ENCODE data around the gene NRXN3.

NRXN3 gene

DNA sequence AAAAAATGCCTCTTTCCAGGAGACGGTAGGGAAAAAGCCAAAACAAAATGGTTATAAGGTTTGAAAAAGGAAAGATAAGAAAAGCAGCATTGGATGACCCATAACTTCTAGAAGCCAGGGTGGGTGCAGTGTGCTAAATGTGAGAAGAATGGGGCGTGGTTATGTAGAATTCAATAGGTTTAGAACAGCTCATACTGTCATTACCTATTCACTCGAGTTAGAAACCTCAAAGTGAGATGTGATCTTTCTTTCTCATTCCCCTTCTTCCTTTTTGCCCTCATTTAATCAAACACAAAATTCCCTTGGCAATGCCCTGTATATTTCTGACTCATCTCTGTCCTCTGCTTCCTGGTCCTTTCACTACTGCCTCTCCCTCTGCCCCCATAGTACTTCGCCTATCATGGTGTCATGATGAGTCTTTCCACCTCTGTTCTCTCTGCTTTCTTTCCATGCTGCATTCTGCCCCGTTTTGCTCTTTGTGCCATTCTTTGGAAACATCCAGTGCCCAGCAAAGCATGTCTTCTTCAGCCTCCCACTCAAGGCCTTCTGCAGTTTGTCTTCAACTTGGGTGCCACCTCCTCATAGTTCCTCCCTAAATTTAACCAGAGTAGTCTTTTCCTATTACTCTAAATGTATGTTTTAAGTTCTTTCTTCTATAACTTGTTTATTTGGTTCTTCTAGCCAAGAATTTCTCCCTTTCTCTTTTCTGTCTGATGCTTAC, 496.3 kb downstream of the NRXN3 start:
- DNase-seq: no peak

DNA sequence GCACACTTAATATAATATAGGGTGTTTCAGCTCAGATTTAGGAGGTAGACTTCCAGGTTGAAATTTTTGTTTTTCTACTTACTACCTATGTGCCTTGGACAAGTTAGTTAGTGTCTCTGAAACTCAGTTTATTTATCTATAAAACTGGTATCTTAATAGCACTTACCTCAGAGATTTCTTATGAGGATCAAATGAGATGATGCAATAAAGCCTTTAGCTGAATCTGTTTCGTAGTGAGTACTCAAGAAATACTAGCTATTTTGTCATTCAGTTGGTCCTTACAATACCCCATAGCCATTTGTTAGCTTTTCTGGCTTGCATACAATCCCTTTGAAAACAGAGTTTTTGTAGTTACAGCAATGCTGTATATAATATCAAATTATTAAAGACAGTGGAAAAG, 497.0 kb downstream of the NRXN3 start:
- DNase-seq: no peak

DNA sequence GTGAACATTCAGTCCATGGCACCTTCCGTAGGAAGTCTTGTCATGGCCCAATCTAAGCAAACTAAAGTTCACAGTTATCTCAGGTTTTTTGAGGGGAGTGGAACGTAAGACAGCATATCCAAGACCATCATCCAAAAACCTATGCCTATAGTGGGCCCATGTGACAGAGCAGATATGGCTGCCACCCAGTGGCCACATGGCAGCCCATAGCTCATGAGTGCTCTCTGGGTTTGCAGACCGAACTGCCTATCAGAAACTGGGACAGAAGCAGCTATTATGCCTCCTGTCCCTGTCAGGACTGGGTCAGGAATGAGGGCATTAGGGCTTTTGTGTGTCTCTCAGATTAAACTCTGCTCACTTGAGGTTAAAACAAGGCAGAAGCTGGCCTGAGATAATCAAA, 503.7 kb downstream of the NRXN3 start:
- no peak for DNase-seq

DNA sequence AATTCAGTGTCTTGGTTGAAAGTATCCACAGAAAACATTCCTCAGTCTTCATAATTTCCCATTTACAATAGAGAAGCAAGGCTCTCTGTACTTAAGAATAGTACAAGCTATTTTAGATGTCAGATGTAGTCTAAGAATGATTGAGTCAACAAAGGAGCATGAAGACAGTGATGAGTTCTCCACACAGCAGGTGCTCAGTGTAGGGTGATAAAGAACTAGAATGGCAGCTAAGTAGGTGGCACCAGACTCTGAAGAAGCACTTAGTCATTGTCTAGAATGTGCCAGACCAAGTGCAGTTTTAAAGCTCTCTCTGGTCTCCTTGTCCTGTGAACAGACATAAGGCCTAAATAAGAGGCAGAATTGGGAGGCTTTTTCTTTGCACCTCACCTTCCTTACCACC, 504.6 kb downstream of the NRXN3 start:
- no peak for DNase-seq

DNA sequence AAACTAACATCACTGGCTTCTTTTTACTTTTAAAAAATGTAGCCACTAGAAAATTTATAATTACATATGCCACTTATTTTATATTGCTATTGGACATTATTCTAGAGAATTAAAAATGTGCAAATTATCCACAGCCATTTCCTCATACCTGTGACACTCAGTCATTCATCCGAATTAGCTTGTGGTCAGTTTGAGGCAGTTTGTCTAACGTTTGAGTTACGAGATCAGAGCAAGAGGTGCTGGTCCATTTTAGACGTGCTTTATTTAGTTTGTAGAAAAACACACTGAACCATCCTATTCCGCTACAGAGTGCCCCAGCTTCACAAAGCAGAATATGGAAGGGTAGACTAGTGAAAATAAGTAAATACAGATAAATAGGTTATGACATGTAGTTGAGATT, 513.0 kb downstream of the NRXN3 start:
- no peak for DNase-seq

DNA sequence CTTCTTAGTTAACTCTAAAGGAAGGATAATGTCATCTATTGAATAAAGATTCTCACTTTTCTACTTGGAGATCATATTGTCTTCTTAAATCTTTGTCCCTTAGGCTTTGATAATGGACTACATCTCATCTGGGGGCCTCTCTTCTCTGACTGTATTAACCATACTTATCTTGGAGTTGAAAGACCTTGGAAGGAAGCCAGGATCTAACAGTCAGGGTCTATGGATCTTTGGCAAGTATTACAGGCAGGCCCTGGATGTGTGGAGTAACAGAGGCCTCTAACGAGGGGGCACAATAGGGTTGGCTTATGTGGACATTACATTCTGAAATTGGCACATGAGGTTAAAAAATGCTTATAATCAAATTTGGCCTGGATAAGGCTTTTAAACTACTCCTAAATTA, 513.8 kb downstream of the NRXN3 start:
- no peak for DNase-seq

DNA sequence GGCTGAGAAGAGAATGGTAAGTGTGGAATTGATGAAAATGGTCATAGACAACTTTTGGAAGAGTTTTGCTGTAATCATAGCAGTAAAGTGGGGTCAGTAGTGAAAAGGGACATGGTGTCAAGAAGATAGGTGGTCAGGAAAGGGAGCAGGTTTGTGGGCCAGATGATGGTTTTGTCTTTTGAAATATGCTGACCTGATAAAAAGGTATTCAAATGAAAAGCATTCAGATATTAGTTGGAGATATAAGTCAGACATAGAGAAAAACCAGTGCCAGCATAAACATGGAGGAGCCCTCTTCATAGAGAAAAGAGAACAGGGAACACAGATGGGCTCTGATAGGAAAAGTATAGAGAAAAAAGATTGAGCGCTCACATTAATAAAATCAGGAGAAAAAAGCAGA, 518.3 kb downstream of the NRXN3 start:
- DNase-seq: no peak

DNA sequence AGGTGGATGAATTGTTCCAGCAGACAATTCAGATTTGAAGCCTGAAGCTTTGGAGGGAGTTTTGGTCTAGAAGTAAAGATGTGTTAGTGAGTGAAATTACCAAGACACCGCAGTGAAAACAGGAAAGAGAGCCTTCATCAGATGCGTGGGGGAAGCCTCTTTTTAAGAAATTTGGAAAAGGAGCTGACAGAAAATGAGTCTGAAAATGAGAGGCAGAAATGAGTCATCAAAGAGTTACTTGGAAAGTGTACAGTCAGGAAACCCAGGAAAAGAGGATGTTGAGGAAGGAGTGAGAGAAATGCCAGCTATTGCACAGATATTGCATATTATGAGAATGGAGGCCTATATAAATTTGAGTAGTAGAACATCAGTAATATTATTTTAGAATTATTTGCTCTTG, 520.7 kb downstream of the NRXN3 start:
- no peak for DNase-seq

DNA sequence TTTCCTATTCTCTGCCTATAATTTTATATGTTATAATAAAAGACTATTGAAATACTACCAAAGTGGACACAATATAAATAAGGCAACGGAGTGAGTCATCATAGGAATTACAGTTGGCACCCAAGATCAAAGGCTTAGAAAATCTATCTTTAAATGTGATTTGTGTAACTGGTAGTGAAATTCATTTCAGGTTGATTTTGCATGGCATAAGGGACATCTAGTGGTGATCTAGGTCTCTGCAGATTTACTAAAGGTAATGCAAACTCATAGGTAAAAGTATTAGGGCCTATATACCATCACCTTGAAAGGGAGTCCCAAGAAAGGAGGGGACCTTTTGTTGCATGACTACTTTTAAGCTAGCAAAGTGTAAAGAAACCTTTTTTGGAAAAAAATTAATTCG, 527.2 kb downstream of the NRXN3 start:
- DNase-seq: no peak

DNA sequence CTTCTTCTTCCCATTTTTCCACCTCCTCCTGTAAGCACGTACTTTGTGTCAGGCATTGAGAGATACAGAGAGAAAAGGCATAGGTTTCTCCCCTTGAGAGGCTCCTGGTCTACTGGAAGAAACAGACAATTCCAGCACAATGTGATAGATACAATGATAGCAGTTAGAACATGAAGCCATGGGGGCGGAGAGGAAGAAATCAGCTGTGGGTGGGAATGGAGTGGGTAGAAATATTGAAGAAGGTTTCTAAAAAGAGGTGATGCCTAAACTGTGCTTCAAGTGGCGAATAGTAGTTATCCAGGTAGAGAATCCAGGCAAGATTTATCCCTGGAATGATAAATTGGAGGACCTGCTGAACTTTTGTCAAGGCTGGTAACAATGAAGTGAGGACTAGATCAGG, 528.8 kb downstream of the NRXN3 start:
- DNase-seq: no peak

DNA sequence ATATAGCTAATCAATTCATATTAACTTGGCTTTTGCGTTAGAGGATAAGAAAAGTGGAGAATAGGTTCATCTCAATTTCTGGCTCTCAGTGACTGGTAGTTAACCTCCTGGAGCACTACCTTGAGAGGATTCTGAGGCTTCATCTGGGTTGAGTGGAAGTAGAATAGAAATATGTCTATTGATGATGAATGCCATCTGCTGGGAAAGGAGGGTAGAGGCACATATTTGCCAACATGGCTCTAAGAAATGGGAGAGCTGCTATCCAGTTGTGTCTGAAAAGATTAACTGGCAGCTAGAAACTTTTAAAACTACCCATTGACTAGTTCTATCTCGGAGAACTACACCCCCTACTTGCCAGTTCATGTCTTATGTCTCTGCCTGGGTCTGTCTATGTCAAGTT, 530.1 kb downstream of the NRXN3 start:
- DNase-seq: no peak

DNA sequence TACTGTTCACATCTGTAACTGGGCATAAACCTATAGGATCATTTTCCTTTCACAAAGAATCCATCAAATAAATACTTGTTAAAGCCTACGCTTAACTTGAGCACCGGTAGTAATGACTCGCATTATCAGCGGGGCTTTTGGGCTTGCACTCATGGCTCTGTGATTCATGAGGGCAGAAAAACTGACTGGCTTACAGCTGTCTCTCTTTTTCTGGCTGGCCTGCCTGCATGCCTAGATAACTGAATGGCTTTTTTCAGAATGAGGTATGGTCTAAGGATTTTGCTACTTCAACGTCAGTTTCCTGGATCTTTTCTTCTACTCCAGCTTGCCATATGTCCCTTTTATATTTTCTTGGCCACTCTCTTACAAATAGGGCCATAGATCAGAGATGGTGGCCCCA, 531.1 kb downstream of the NRXN3 start:
- no peak for DNase-seq

DNA sequence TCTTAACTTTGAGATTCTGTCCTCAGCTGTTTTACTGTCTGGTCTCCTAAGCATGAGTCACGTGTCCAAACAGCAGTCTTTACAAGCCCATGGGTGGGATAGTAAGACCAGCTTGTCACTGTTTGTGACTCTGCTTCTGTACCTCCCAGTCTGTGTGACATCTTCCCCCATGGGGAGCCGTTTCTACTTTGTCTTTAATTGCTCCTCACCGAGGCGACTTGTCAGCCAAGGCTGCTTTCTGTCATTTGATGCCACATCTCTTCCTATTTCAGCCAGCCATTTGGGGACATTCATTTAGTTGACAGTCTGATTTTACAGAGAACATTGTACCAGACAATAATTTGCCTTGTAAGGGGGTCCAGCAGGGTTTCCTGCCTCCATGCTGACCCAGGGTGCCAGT, 534.8 kb downstream of the NRXN3 start:
- DNase-seq: no peak

DNA sequence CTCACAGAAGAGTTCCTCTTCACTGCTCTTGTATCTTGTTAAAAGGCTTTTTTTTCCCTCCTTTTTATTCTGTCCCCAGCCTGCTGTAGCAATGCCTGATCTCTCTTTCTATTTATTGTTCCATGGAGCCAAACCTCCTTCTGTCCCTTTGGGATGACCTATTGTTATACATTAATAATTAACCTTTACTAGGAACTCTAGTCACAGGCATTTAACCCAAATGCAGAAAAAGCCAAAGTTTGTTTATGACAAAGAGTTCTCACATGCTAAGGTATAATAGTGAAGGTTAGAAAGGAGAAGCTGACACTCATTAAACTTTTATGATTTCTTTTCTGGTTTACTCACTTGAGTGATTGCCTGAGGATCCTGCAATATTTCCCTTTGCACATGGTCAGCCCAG, 535.8 kb downstream of the NRXN3 start:
- DNase-seq: no peak

DNA sequence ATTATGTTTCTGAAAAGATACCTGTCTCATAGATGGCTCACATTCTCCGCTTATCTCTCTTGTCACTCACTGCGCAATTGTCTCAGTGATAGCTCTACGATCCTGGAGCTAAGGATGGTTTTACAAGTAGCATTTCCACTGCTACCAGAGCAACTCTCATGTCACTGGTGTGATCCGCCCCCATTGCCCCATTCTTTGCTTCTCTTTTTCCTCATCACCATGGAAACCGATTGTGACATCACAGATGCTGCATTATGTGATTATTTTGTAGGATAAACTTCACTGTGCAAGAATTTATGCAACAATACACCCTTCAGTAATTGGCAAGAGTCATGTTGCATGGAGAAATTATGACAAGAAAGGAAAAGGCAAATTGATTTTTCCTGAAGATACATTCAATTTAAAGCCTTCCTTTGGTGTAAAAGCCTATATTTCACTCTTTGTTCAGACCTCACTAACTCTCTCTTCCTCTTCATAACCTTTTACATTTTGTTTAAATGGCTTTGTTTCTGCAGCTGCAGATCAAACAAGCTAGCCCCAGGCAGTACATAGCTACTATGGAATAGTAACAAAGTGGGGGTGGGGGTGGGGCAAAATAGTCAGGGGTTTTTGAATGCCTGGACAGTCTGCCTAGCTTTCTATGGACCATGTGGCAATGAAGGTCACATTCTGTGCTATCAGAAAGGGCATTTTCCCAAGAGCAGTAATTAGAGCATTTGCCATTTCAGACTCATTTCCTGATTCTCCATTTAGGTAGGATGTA, 539.8 kb downstream of the NRXN3 start:
- DNase-seq: no peak

DNA sequence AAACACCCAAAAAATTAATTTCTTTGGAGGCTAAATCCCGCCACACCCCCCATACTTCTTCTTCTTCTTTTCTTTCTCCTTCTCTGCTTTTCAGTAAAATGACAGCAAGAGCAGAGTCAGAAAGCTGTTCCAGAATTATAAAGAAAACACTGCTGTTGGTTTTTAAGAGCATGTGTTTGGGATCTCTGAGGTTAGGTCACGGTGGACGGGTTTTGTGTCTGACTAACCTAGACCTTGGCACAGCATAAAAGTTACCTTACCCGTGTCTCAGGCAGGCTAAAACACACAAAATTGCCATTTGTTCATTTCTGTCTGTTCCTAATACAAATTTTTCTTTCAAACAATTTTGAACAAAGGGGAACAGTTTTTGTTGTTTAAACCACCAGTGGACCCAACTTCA, 540.8 kb downstream of the NRXN3 start:
- no peak for DNase-seq

DNA sequence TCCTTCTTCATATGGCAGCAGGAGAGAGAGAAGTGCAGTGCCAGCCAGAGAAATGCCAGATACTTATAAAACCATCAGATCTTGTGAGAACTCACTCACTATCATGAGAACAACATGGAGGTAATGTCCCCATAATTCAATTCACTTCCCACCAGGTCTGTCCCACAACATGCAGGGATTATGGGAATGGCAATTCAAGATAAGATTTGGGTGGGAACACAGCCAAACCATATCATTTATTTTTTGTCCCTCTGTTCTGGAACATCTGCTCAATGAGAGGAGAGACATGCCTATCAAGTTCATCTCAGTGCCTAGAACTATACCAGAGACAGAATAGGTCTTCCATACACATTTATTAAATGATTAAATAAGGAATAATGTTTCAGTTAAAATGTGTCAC, 543.5 kb downstream of the NRXN3 start:
- no peak for DNase-seq

DNA sequence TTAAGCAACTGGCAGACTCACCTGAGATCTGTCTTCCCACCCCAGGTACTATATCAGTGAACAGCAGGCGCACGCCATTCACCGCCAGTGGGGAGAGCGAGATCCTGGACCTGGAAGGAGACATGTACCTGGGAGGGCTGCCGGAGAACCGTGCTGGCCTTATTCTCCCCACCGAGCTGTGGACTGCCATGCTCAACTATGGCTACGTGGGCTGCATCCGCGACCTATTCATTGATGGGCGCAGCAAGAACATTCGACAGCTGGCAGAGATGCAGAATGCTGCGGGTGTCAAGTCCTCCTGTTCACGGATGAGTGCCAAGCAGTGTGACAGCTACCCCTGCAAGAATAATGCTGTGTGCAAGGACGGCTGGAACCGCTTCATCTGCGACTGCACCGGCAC, 544.5 kb downstream of the NRXN3 start:
- DNase-seq: no peak

DNA sequence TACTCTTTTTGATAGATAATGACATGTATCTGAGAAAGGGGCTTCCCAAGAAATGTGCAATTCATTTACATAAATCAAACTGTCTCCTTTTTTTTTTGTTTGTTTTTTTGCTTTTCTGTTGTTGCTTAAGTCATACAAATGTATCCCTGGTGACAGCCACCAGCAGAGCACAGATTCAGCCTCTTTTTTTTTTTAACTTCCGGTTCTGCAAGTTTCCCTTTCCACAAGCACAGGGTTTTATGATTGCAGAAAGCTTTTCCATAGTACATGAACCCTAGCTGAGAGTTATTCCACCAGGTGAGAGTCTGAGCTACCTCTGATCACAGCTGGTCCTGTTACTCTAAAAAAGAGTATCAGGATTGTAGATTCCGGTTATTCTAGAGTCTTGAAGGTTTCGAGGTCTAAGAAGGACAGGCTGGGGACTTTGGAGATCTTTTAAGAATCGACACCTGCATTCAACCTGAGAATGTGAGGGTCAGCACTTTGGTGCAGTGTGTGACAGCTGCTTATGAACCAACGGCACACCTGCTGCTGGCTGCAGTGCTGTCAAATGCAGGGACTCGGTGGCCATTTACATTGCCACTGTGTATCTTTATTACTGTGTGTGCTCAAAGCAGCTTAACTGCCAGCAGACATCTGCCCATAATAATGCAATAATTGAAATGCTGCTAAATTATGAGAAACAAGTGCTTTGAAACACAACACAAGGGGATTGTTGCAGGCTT, 551.7 kb downstream of the NRXN3 start:
- DNase-seq: no peak

DNA sequence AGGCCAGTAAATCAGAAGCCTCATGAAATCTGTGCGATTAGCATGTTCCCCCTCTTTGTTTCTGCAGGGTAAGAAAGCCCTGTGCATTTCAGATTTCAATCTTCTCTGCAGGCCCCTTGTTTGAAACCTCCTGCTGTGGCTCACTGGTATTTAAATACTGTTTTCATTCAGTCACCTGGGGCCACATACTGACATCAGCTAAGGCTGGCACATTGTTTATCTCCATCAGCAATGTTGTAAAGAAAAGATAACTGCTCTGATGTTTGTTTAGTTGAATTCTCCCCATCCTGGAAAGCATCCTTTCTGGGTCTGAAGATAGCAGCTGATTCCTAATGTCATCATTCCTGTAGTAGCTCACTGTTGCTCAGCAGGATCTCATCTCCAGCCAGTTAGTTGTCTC, 554.9 kb downstream of the NRXN3 start:
- no peak for DNase-seq

DNA sequence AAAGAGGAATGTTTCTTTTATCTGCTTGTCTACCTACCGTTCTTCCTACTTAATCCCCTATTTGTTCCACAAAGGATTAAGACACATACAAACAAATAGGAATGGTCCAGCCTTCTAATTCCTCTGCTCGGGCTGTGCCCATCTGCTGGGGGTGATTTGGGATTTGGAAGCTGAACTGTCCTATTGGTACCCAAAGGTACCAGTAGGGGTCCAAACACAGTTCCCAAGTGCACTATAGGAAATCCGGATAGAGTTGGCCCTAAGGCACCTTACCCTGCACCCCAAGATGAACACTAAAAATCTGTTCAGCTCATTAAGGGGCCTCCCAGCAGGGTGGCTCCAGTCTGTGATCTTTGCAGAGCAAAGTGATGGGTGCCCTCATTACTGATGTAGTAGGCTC, 566.9 kb downstream of the NRXN3 start:
- DNase-seq: no peak

DNA sequence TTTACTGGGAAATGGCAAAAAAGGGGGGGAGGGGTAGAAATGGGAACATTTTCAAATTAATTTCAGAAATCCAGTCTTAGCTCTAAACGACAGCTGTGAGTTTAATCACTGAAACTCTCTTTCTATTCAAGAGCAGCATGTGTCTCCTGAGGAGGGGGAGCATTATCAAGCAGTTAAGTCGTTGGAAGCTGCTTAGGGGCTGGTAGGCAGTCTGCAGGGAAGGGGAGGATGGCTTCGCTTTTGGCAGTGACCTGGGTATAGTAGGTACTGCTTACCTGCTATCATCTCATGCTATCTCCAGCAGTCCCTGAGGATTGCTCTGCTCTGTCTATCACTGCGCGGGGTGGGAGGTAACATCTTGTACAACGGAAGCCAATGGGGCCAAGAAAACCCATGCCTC, 567.4 kb downstream of the NRXN3 start:
- no peak for DNase-seq

DNA sequence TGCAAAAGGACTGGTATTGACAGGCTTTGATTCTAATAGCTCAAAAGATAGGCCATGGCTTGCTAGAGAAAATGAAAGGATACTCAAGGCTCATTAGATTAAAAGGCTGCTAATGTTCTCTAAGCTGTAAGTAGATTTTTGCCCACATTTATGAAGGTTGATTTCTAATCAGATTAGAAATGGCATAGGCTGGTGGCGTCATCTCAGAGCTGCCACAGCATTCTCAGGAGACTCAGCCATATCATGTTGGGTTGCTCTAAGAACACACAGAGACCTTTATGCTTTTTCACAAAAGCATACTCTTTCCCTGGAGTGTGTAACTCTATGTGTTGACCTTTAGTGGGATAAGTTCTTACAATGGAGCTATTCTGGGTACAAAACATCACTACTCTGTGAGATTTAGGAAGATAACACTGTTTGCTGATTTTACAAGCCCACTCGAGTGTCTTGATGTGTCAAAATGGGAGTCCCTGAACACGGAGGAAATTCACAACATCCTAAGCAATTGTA, 576.0 kb downstream of the NRXN3 start:
- DNase-seq: no peak

DNA sequence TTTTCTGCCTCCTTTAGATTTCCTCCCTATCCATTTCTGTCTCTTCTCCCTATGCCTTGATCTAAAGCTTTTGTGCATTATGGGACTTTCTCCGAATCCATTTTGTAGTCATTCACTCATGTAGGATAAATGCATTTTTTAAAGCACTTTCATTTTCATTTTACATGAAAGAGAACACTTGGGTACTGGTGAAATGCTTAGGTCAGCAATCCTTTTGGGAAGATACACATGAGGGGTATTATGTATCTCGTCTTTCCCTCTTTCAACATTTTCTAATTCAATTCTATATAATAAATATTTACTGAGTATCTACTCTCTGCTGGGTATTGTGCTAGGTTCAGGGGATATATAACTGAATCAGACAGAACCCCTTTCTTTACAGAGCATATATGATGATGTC, 577.6 kb downstream of the NRXN3 start:
- DNase-seq: no peak

All from activated CD4-positive, alpha-beta T cell treated with anti-CD3 and anti-CD28 coated beads, Interleukin-2, amount 50 U/mL, for 1 hour (primary cell).